Chondrocyte (in vitro differentiated cells): Measurements from ENCODE around the gene NAGLU. TPM values are rescaled to one million over a fixed set of nuclear protein-coding genes. Genes with fewer than 3 reads are reported as not detected.
A peak's percentile ranks its signal among the peaks of the same experiment; 100 is the strongest.
"Not testable (repeated sequence)": the region's sequence is repeated elsewhere in the genome, so short reads cannot be mapped to it uniquely, and the experiment has no call there.

ENCODE experiments used
- DNase-seq: peaks from one replicate; pipeline ENCODE4 v3.0.0; 2021; ENCODE audit warnings: mixed read lengths, low spot score
- H3K27ac Mint-ChIP-seq: one replicate; pipeline ENCODE4 v1.8.0; 2021; ENCODE audit warnings: mild to moderate bottlenecking, moderate library complexity, mixed read lengths; ENCODE audit not compliant: unreplicated experiment
- H3K27me3 Mint-ChIP-seq: 2 replicates; pipeline ENCODE4 v1.8.0; 2021; ENCODE audit warnings: low read depth, mixed read lengths
- H3K36me3 Mint-ChIP-seq: 2 replicates; pipeline ENCODE4 v1.8.0; 2021; ENCODE audit warnings: low read depth, mixed read lengths
- H3K4me1 Mint-ChIP-seq: 2 replicates; pipeline ENCODE4 v1.8.0; 2021; ENCODE audit warnings: low read depth, mild to moderate bottlenecking, mixed read lengths
- H3K4me3 Mint-ChIP-seq: one replicate; pipeline ENCODE4 v1.8.0; 2021; ENCODE audit warnings: mild to moderate bottlenecking, moderate library complexity, mixed read lengths; ENCODE audit not compliant: unreplicated experiment
- H3K9me3 Mint-ChIP-seq: 2 replicates; pipeline ENCODE4 v1.8.0; 2021; ENCODE audit warnings: low read depth, mixed read lengths
- CTCF ChIP-seq: fragments of 200-600 bp; sonication (generic); IDR thresholded peaks from 2 replicates; pipeline ENCODE4 v1.5.0; 2021; ENCODE audit warnings: antibody characterized with exemption, mild to moderate bottlenecking, moderate library complexity
- total RNA-seq: library from RNA; stranded (reverse); gene quantifications from 3 replicates; pipeline ENCODE4 v1.2.1, GENCODE V29; 2021

Gene NAGLU
- total RNA-seq, 1 donor from 2014 or later = 66.4 TPM

GRCh38 chr17:42548070-42548837, 12.2 kb downstream of the NAGLU start:
- Mint-ChIP-seq H3K4me1 (peaks cover 6% of the 10 kb centered on the region), H3K27me3 (no peaks in the 10 kb centered on the region), H3K4me3 (no peak overlapping the region), H3K27ac (no peak overlapping the region), H3K9me3 (no peaks in the 10 kb centered on the region), H3K36me3 (peaks cover 3% of the 10 kb centered on the region)
- peak; percentile 53 for TF ChIP-seq CTCF
- DNase-seq = no peak

- peaks cover 2% of the 10 kb centered on the region for H3K36me3 Mint-ChIP-seq
- H3K27ac Mint-ChIP-seq = no peak overlapping the region
- DNase-seq = no peak
- TF ChIP-seq CTCF = no peak
- no peaks in the 10 kb centered on the region for H3K27me3 Mint-ChIP-seq
- H3K9me3 Mint-ChIP-seq = no peaks in the 10 kb centered on the region
- H3K4me1 Mint-ChIP-seq = peaks cover 12% of the 10 kb centered on the region
- H3K4me3 Mint-ChIP-seq = no peak overlapping the region
Measured at GRCh38 chr17:42548993-42549755, 13.1 kb downstream of the NAGLU start.

GRCh38 chr17:42552736-42553135, 16.7 kb downstream of the NAGLU start, which contains the start of gene HSD17B1:
Gene HSD17B1, plus strand, starts transcription at chr17:42552923. Its CDS starts 11 bp downstream, at chr17:42552934.
- DNase-seq, H3K9me3 Mint-ChIP-seq, H3K27me3 Mint-ChIP-seq, H3K36me3 Mint-ChIP-seq: not testable (repeated sequence)
- peak within 1 kb of the TSS; percentile 88 for H3K4me3 Mint-ChIP-seq
- H3K27ac Mint-ChIP-seq = peak within 1 kb of the TSS; percentile 54
- peaks cover 35% of the 10 kb centered on the region for H3K4me1 Mint-ChIP-seq

GRCh38 chr17:42553161-42553818, 17.2 kb downstream of the NAGLU start:
- Mint-ChIP-seq H3K27me3 (no peaks in the 10 kb centered on the region), H3K27ac (peak overlapping the region; percentile 12), H3K4me1 (peaks cover 35% of the 10 kb centered on the region), H3K9me3 (no peaks in the 10 kb centered on the region), H3K4me3 (peak overlapping the region; percentile 88), H3K36me3 (no peaks in the 10 kb centered on the region)
- DNase-seq = no peak
- TF ChIP-seq CTCF = no peak

- Mint-ChIP-seq H3K9me3 (no peaks in the 10 kb centered on the region), H3K4me3 (peak overlapping the region; percentile 88), H3K27ac (no peak overlapping the region), H3K27me3 (no peaks in the 10 kb centered on the region), H3K4me1 (peaks cover 35% of the 10 kb centered on the region), H3K36me3 (no peaks in the 10 kb centered on the region)
- TF ChIP-seq CTCF = peak; percentile 24
- no peak for DNase-seq
Measured at GRCh38 chr17:42553866-42554249, 17.8 kb downstream of the NAGLU start.
